GM12873 (cell line): ENCODE measurements around the gene AMER3.

Experiments used
- CTCF ChIP-seq: IDR thresholded peaks from 2 replicates; pipeline ENCODE4 v1.5.1; 2012; ENCODE audit warnings: low read depth, mild to moderate bottlenecking, moderate library complexity, low read length, control low read depth; ENCODE audit not compliant: insufficient read depth; ENCODE audit errors: missing control alignments

AMER3 gene

GRCh38 chr2:130764821-130765115 lies 9.4 kb downstream of the AMER3 start:
- TF ChIP-seq CTCF, result no peak

GRCh38 chr2:130765464-130765863 lies 10.1 kb downstream of the AMER3 start:
- no peak for TF ChIP-seq CTCF

- no peak for TF ChIP-seq CTCF
These were observed 10.7 kb downstream of the AMER3 start for GRCh38 chr2:130766037-130766436.

GRCh38 chr2:130766711-130767407 lies 11.5 kb downstream of the AMER3 start:
- no peak for TF ChIP-seq CTCF

- TF ChIP-seq CTCF, result no peak
These were observed 12.1 kb downstream of the AMER3 start for GRCh38 chr2:130767408-130767775.

- TF ChIP-seq CTCF, result peak; percentile 48
These were observed 13.0 kb downstream of the AMER3 start for GRCh38 chr2:130768191-130768855.

- TF ChIP-seq CTCF, result no peak
These were observed 14.1 kb downstream of the AMER3 start for GRCh38 chr2:130769343-130769907.
